Occipital lobe (tissue), 2 donors: ENCODE results near the gene KIAA1210. TPM values are rescaled to one million over a fixed set of nuclear protein-coding genes. Genes with fewer than 3 reads are reported as not detected.
"Not testable (repeated sequence)": the region's sequence is repeated elsewhere in the genome, so short reads cannot be mapped to it uniquely, and the experiment has no call there.

Experiments
- DNase-seq: peaks from one replicate; lab custom pipeline; 2025; lab: John Stamatoyannopoulos, UW
- total RNA-seq: library from RNA; depleted of rRNA; stranded (reverse); fragments of >200 nt; gene quantifications from one replicate; pipeline ENCODE4 v1.2.3, GENCODE V29; 2014

Gene KIAA1210
- total RNA-seq, 1 donor from 2014 or later = under 0.01 TPM

DNA sequence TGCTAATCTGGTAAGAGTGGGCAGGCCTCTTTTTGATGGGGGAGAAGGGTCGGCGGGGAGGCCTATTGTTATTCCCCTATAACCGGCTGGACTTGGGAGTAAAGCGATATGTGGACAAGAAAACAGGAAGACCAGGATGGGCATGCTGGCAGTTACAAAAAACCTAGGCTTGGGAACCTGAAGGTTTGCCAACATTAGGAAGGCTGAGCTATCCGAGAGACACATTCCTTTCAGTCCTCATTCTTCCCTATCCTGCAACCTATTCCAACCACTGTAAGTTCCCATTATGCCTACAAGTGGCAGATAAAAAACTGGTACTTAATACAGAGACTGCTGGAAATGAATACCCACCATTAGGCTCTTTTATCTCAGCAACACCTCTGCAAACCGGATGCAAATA, 87.2 kb downstream of the KIAA1210 start:
- DNase-seq = no peak

DNA sequence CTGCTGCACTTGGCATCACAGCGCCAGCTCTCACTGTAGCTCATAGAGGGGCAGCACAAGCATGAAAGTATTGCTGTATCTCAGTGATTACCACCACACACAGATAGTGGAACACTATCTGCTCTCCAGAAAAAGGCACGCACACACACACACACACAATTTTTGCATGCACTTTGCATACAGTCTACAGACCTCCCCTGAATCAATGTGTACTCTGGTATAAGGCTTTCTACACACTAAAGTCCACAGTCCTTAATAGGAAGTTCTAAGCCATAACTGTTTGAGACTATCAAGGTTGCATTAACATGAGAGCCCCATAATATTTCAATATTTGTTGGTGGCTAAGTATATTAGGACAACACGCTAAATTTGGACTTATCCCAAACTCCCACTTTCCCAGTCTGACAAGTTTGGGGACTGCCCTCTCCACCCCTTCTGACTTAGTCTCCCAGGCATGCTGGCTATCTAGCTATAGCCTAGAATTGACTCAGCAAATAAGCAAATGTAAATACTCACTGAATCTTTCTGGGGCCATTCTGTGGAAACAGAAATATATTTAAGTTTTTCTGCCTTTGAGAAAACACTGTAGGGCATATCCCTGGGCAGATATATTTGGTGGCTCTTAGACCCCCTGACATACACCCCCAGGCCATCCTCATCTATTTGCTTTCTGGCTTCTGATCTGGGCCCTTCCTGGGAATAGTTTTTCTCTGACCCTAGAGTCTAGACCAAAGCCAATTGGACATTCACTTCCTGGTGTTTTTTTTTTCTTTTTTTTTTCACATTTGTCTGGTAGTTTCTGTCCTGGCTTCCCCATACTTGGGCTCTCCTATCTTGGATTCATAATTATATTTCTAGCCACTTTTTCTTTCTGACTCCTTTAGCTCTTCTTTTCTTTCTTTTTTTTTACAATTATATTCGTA, 91.2 kb downstream of the KIAA1210 start:
- no peak for DNase-seq

DNA sequence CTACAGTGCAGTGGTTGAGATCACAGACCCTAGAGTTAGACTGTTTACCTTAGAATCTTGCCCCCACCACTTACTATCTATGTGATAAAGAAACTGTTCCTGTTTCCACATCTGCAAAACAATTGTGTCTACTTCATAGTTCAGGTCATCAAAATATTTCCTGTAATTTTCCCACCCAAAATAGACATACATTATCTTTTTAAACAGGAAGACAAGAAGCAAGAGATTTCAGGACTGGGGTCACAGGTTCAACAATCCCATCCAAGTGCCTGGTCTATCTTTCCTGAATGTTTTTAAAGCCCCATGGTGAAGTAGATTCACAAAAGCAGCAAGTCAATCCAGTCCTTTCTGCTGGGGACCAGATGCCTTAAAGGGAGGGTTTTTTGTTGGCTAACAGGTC, 96.6 kb downstream of the KIAA1210 start:
- DNase-seq = no peak

DNA sequence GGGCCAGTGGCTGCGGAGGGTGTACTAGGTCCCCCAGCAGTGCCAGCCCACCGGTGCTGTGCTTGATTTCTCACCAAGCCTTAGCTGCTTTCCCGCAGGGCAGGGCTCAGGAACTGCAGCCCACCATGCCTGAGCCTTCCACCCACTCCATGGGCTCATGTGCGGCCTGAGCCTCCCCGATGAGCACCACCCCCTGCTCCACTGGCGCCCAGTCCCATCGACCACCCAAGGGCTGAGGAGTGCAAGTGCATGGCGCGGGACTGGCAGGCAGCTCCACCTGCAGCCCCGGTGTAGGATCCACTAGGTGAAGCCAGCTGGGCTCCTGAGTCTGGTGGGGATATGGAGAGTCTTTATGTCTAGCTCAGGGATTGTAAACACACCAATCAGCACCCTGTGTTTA, 98.0 kb downstream of the KIAA1210 start:
- not testable (repeated sequence) for DNase-seq

DNA sequence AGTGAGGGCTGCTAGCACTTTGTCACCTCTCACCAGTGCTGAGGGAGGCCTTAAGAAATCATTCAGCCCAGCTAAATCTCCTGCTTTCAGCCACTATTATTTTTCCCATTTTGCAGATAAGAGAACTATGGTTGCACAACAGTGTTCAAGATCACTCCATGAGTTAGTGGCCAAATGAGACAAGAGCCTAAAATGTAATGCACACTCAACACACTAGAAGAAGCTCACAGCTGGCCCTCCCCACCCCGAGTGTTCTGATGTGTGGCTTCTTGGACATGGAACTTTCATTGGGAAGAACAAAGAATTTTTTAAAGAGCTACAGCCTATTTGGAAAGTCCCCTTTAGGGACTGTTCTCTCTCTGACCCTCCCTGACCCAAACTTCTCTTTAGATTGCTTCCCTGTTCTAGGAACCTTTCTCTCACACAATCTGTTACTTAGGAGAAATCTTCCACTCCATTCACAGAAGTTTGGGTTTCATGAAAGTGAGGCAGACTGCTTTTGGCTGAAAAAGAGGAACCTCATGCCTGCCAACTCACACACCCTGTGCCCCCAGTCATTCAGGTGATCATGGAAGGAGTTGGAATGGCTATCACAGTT, 98.8 kb downstream of the KIAA1210 start:
- DNase-seq = no peak

Other genes starting within 250 kb of the KIAA1210 start
- gene LONRF3, start 153.2 kb downstream of the KIAA1210 start, total RNA-seq = 1.9 TPM
- gene CT47C1, start 54.8 kb downstream of the KIAA1210 start, total RNA-seq = not detected
- 151 TPM for gene PGRMC1, start 108.5 kb upstream of the KIAA1210 start, total RNA-seq